VCaP (cell line): ENCODE data around the gene IZUMO3.
"Not testable (repeated sequence)": the region's sequence is repeated elsewhere in the genome, so short reads cannot be mapped to it uniquely, and the experiment has no call there.

ENCODE experiments used
- H3K27ac ChIP-seq: fragments of 450-650 bp; 2 replicates; pipeline ENCODE4 v1.5.1; 2017
- CTCF ChIP-seq: fragments of 450-650 bp; conservative IDR thresholded peaks from 2 replicates; pipeline ENCODE4 v1.5.1; 2017; ENCODE audit warnings: mild to moderate bottlenecking, moderate library complexity

The IZUMO3 gene

GRCh38 chr9:24545847-24546522, at the start of gene IZUMO3:
Gene IZUMO3 (minus strand): TSS chr9:24545897. CDS start chr9:24545649, 248 bp downstream.
- no peak for TF ChIP-seq CTCF
- no peak within 1 kb of the TSS for H3K27ac ChIP-seq

GRCh38 chr9:24594234-24594850, 48.6 kb upstream of the IZUMO3 start:
- no peak overlapping the region for H3K27ac ChIP-seq
- no peak for TF ChIP-seq CTCF

- TF ChIP-seq CTCF = no peak
- no peak overlapping the region for H3K27ac ChIP-seq
These were observed 44.7 kb upstream of the IZUMO3 start for GRCh38 chr9:24590432-24590831.

- no peak overlapping the region for H3K27ac ChIP-seq
- no peak for TF ChIP-seq CTCF
These were observed 42.2 kb upstream of the IZUMO3 start for GRCh38 chr9:24587883-24588282.

- H3K27ac ChIP-seq = no peak overlapping the region
- TF ChIP-seq CTCF = no peak
These were observed 36.7 kb upstream of the IZUMO3 start for GRCh38 chr9:24582146-24583126.

GRCh38 chr9:24580005-24580404, 34.3 kb upstream of the IZUMO3 start:
- H3K27ac ChIP-seq = not testable (repeated sequence)

- TF ChIP-seq CTCF = no peak
These were observed 26.7 kb upstream of the IZUMO3 start for GRCh38 chr9:24572406-24572805.

More at GRCh38 chr9:24572406-24572805, 26.7 kb upstream of the IZUMO3 start:
- H3K27ac ChIP-seq = no peak overlapping the region
